Psoas muscle (tissue), 8 donors: ENCODE data around the gene APEX2. TPM values are rescaled to one million over a fixed set of nuclear protein-coding genes. Genes with fewer than 3 reads are reported as not detected.

Source experiments
- ATAC-seq, 4 donors: fragments of 200-7000 bp; cut with Tn5 transposase; one replicate each; pipeline ENCODE4 v1.9.1; 2020; ENCODE audit warnings: moderate library complexity in 3 of 4, mild to moderate bottlenecking in 2 of 4
- DNase-seq, 2 donors: peaks; one replicate each; pipeline ENCODE4 v3.0.0-alpha.2; 2020
- H3K27ac ChIP-seq: fragments of 200-600 bp; one replicate; pipeline ENCODE4 v1.8.0; 2022
- H3K27me3 ChIP-seq, 3 donors: fragments of 200-600 bp in 1 of 3; one replicate each; pipeline versions ENCODE4 v1.6.1 to v1.8.0; 2013 to 2022; ENCODE audit warnings: low read length in 2 of 3, mild to moderate bottlenecking in 2 of 3, moderate library complexity in 1 of 3; ENCODE audit not compliant: insufficient read depth in 3 of 3
- H3K36me3 ChIP-seq, 2 donors: fragments of 200-600 bp in 1 of 2; one replicate each; pipeline versions ENCODE4 v1.6.1 to v1.8.0; 2013 to 2022; ENCODE audit warnings: low read depth in 1 of 2, mild to moderate bottlenecking in 1 of 2, moderate library complexity in 1 of 2; ENCODE audit not compliant: insufficient read depth in 1 of 2
- H3K4me1 ChIP-seq: fragments of 200-600 bp; one replicate; pipeline ENCODE4 v1.8.0; 2022
- H3K4me3 ChIP-seq: fragments of 200-600 bp; one replicate; pipeline ENCODE4 v1.8.0; 2022; ENCODE audit warnings: mild to moderate bottlenecking
- H3K9me3 ChIP-seq: fragments of 200-600 bp; one replicate; pipeline ENCODE4 v1.8.0; 2022
- CTCF ChIP-seq: fragments of 200-600 bp; IDR thresholded peaks from one replicate; pipeline ENCODE4 v1.8.0; 2022; ENCODE audit warnings: antibody characterized with exemption
- WGBS, 3 donors: extraction: QIAGEN DNeasy Blood & Tissue Kit; methylation state at CpG; one replicate each; pipeline versions ENCODE4 v1.1.6 to v1.1.7; 2013; 5-methylcytosine and 5-hydroxymethylcytosine counted together
- intact Hi-C, 2 donors: fragments of 100-400 bp; cut with DNase I; formaldehyde crosslinking; loops; one replicate each; pipeline versions ENCODE4 v1.11.0 to v1.14.2; 2022
- polyA plus RNA-seq, 3 donors: library from polyadenylated mRNA; stranded (reverse); fragments of 200-250 nt; gene quantifications; one replicate each; pipeline ENCODE4 v1.2.3, GENCODE V29; 2013
- total RNA-seq, 4 donors: library from RNA; stranded (reverse); fragmentation: NEBNext Ultra II Directional in 2 of 4; extraction: Animal tissue kit (Norgen Biotek cat#: 25700) in 2 of 4; gene quantifications; one replicate each; pipeline versions ENCODE4 v1.2.1 to v1.2.4, GENCODE V29; 2021 to 2023
- donor health status: healthy with polysubstance abuse.
- donor health status: DM: no; HTN: no; CAD: no; lungs with moderate emphysema.
- donor health status: Bipolar disorder and iron deficiency.
- donor health status: healthy.
- donor health status: DM: yes; HTN: yes; CAD: no.
- donor health status: DM: no; HTN: no; CAD: no.
- donor health status: DM: no; HTN: no; CAD: no.
- donor health status: DM: yes; HTN: yes; CAD: no.

APEX2 gene
- total and polyA plus RNA-seq, 7 donors, result 6.7 to 15.1 (median 10.5) TPM

GRCh38 chrX:55007656-55008055 lies 7.5 kb downstream of the APEX2 start:
- Histone ChIP-seq H3K27me3 (peaks cover 0 to 3% (median 0%) of the 10 kb centered on the region in 3 donors), H3K4me1 (peaks cover 5% of the 10 kb centered on the region), H3K9me3 (no peaks in the 10 kb centered on the region), H3K27ac (peak overlapping the region; percentile 74), H3K4me3 (no peak overlapping the region), H3K36me3 (peaks cover 5 to 28% of the 10 kb centered on the region in 2 donors)
- DNase-seq (no peak), ATAC-seq (peak in 3 of 4 donors; percentile 26 to 59 (median 45))
- intact Hi-C loops, result loop anchor here in 1 of 2 donors (10.0 kb wide), 1 partner anchor 363 kb away; no protein-coding TSS in a partner anchor
- no peak for TF ChIP-seq CTCF
- WGBS, 3 donors, result 65 to 82% (median 78%) methylated on average over 6 of the region's 6 CpGs

- Histone ChIP-seq H3K9me3 (no peaks in the 10 kb centered on the region), H3K27ac (peak overlapping the region; percentile 74), H3K27me3 (peaks cover 0 to 3% (median 0%) of the 10 kb centered on the region in 3 donors), H3K36me3 (peaks cover 3 to 22% of the 10 kb centered on the region in 2 donors), H3K4me1 (peaks cover 5% of the 10 kb centered on the region), H3K4me3 (no peak overlapping the region)
- TF ChIP-seq CTCF, result no peak
- peak; percentile 85 to 95 (median 89) for ATAC-seq
- 45 to 50% (median 48%) methylated on average over 9 of the region's 9 CpGs for WGBS, 3 donors
- peak in 1 of 2 donors; percentile 39 for DNase-seq
- intact Hi-C loops, result loop anchor here in 1 of 2 donors (10.0 kb wide), 1 partner anchor 364 kb away; no protein-coding TSS in a partner anchor
Observed at GRCh38 chrX:55008571-55009358, 8.6 kb downstream of the APEX2 start.

- no peak overlapping the region for H3K27ac ChIP-seq
- H3K36me3 ChIP-seq, result peaks cover 3 to 7% of the 10 kb centered on the region in 2 donors
- DNase-seq, result no peak
- no peaks in the 10 kb centered on the region for H3K27me3 ChIP-seq
- no peak for ATAC-seq
- TF ChIP-seq CTCF, result no peak
- H3K4me3 ChIP-seq, result no peak overlapping the region
- peaks cover 5% of the 10 kb centered on the region for H3K4me1 ChIP-seq
- intact Hi-C loops, result no loop called here
- 43 to 59% (median 56%) methylated on average over 2 of the region's 2 CpGs for WGBS, 3 donors
- no peaks in the 10 kb centered on the region for H3K9me3 ChIP-seq
Observed at GRCh38 chrX:55011294-55011693, 11.1 kb downstream of the APEX2 start.

- ATAC-seq (no peak), DNase-seq (no peak)
- H3K9me3 ChIP-seq, result no peaks in the 10 kb centered on the region
- no peaks in the 10 kb centered on the region for H3K4me1 ChIP-seq
- no peak for TF ChIP-seq CTCF
- H3K27ac ChIP-seq, result no peak overlapping the region
- 87 to 97% (median 96%) methylated on average over 4 of the region's 4 CpGs for WGBS, 3 donors
- intact Hi-C loops, result no loop called here
- H3K36me3 ChIP-seq, result no peaks in the 10 kb centered on the region
- H3K4me3 ChIP-seq, result no peak overlapping the region
- no peaks in the 10 kb centered on the region for H3K27me3 ChIP-seq
Observed at GRCh38 chrX:55014897-55015299, 14.7 kb downstream of the APEX2 start.
